Trophoblast cell (in vitro differentiated cells and primary cell): ENCODE measurements around the gene PPDPF.

Source experiments
- DNase-seq, 2 donors: peaks; one replicate each; pipeline ENCODE4 v3.0.0-alpha.2; 2016
- H2AFZ ChIP-seq: 2 replicates; pipeline ENCODE4 v1.6.1; 2013; ENCODE audit warnings: low read length, moderate library complexity, mild to moderate bottlenecking; ENCODE audit not compliant: insufficient read depth, poor library complexity
- H2AK5ac ChIP-seq: 2 replicates; pipeline ENCODE4 v1.6.1; 2013; ENCODE audit warnings: mild to moderate bottlenecking, low read length
- H2BK120ac ChIP-seq: 2 replicates; pipeline ENCODE4 v1.6.1; 2013; ENCODE audit warnings: low read length, mild to moderate bottlenecking, moderate library complexity; ENCODE audit not compliant: insufficient read depth, poor library complexity
- H2BK12ac ChIP-seq: 2 replicates; pipeline ENCODE4 v1.6.1; 2013; ENCODE audit warnings: mild to moderate bottlenecking, low read length, moderate library complexity
- H2BK5ac ChIP-seq: 2 replicates; pipeline ENCODE4 v1.6.1; 2013; ENCODE audit warnings: low read length, low read depth, moderate library complexity, mild to moderate bottlenecking; ENCODE audit not compliant: poor library complexity
- H3K14ac ChIP-seq: 2 replicates; pipeline ENCODE4 v1.6.1; 2013; ENCODE audit warnings: mild to moderate bottlenecking, low read length
- H3K18ac ChIP-seq: 2 replicates; pipeline ENCODE4 v1.6.1; 2013; ENCODE audit warnings: mild to moderate bottlenecking, low read length
- H3K23ac ChIP-seq: 2 replicates; pipeline ENCODE4 v1.6.1; 2013; ENCODE audit warnings: low read length
- H3K27ac ChIP-seq: 2 replicates; pipeline ENCODE4 v1.5.1; 2013; ENCODE audit warnings: low read depth, mild to moderate bottlenecking, inconsistent platforms, low read length, moderate library complexity
- H3K27me3 ChIP-seq: 2 replicates; pipeline ENCODE4 v1.6.1; 2013; ENCODE audit warnings: inconsistent platforms, mild to moderate bottlenecking, low read length, moderate library complexity; ENCODE audit not compliant: insufficient read depth
- H3K36me3 ChIP-seq, 2 experiments: 1 replicate in 1 of 2; 2 replicates in 1 of 2; pipeline ENCODE4 v1.6.1; 2013; ENCODE audit warnings: low read length in 2 of 2, mild to moderate bottlenecking in 2 of 2, moderate library complexity in 1 of 2; ENCODE audit not compliant: insufficient read depth in 2 of 2, control insufficient read depth in 1 of 2
- H3K4ac ChIP-seq: 2 replicates; pipeline ENCODE4 v1.6.1; 2013; ENCODE audit warnings: low read depth, mild to moderate bottlenecking, low read length, moderate library complexity
- H3K4me1 ChIP-seq, 2 experiments: 1 replicate in 1 of 2; 2 replicates in 1 of 2; pipeline ENCODE4 v1.6.1; 2013; ENCODE audit warnings: low read length in 2 of 2, mild to moderate bottlenecking in 2 of 2, moderate library complexity in 1 of 2; ENCODE audit not compliant: insufficient read depth in 2 of 2, control insufficient read depth in 1 of 2
- H3K4me2 ChIP-seq: 2 replicates; pipeline ENCODE4 v1.6.1; 2013; ENCODE audit warnings: inconsistent platforms, mild to moderate bottlenecking, low read length, moderate library complexity
- H3K4me3 ChIP-seq: 2 replicates; pipeline ENCODE4 v1.5.1; 2013; ENCODE audit warnings: mild to moderate bottlenecking, low read depth, low read length, inconsistent platforms
- H3K79me1 ChIP-seq: one replicate; pipeline ENCODE4 v1.6.1; 2013; ENCODE audit warnings: low read length
- H3K79me2 ChIP-seq: 2 replicates; pipeline ENCODE4 v1.6.1; 2013; ENCODE audit warnings: low read length, mild to moderate bottlenecking; ENCODE audit not compliant: control insufficient read depth, insufficient read depth, poor library complexity
- H3K9ac ChIP-seq: 2 replicates; pipeline ENCODE4 v1.6.1; 2013; ENCODE audit warnings: mild to moderate bottlenecking, low read length
- H3K9me3 ChIP-seq: 2 replicates; pipeline ENCODE4 v1.6.1; 2013; ENCODE audit warnings: low read depth, mild to moderate bottlenecking, control low read depth, inconsistent platforms, low read length; ENCODE audit not compliant: insufficient read depth
- H4K12ac ChIP-seq: 2 replicates; pipeline ENCODE4 v1.6.1; 2013; ENCODE audit warnings: low read depth, mild to moderate bottlenecking, low read length, moderate library complexity
- H4K8ac ChIP-seq: 2 replicates; pipeline ENCODE4 v1.6.1; 2013; ENCODE audit warnings: low read depth, mild to moderate bottlenecking, low read length, moderate library complexity
- H4K91ac ChIP-seq: one replicate; pipeline ENCODE4 v1.6.1; 2013; ENCODE audit warnings: low read depth, mild to moderate bottlenecking, low read length, moderate library complexity
- WGBS: extraction: QIAGEN DNeasy Blood & Tissue Kit; methylation state at CpG from one replicate; pipeline ENCODE4 v1.1.7; 2013; ENCODE audit warnings: missing lambda C conversion rate; ENCODE audit not compliant: insufficient read length, insufficient coverage; ENCODE audit errors: extremely low coverage; 5-methylcytosine and 5-hydroxymethylcytosine counted together

PPDPF gene

DNA sequence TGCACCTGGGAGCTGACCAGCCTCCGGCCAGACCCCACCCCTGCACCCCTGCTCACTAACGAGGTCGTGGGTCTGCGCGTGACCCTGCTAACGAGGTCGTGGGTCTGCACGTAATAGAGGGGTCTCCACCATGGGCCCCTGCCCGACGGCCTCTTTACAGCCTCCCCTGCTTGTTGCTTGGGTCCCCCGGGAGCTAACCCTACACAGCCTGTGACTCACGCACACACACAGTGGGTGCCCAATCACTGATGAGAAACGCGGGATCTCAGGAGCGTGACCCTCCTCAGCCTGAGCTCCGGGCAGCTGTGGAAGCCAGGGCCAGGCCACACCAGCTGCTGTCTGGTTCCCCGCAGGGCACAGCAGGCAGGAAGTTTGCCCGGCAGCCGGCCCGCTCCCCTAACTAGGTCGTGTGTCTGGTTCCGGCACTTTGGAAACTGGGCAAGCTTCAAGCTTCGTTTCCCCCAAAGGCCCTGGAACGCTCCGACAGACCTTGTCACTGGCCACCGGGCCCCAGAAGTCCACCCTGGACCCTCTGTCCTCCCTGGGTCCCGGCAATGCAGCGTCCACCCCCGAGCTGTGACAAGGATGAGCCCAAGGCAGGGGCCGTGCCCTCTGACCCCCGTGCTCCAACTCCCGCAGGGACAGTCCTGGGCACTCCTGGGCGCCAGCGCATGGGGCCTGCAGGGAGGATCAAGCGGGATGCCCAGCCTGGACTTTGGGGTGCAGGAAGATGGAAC, 15.8 kb downstream of the PPDPF start:
- Histone ChIP-seq H3K27me3 (no peaks in the 10 kb centered on the region), H2BK12ac (no peak overlapping the region), H3K36me3 (no peaks in the 10 kb centered on the region), H3K9ac (no peak overlapping the region), H3K4ac (no peak overlapping the region), H2BK120ac (no peak overlapping the region), H2AK5ac (no peak overlapping the region), H3K14ac (no peak overlapping the region), H3K23ac (no peak overlapping the region), H2BK5ac (no peak overlapping the region), H3K4me3 (no peak overlapping the region), H3K27ac (no peak overlapping the region), H2AFZ (no peak overlapping the region), H4K91ac (no peak overlapping the region), H3K4me2 (no peak overlapping the region), H4K12ac (no peak overlapping the region), H3K79me1 (no peaks in the 10 kb centered on the region), H4K8ac (no peak overlapping the region), H3K18ac (no peak overlapping the region), H3K4me1 (peaks cover 0 to 5% of the 10 kb centered on the region in 2 experiments), H3K79me2 (no peaks in the 10 kb centered on the region), H3K9me3 (peaks cover 2% of the 10 kb centered on the region)
- DNase-seq: no peak
- no CpG with 5 or more reads among the region's 35 CpGs for WGBS

DNA sequence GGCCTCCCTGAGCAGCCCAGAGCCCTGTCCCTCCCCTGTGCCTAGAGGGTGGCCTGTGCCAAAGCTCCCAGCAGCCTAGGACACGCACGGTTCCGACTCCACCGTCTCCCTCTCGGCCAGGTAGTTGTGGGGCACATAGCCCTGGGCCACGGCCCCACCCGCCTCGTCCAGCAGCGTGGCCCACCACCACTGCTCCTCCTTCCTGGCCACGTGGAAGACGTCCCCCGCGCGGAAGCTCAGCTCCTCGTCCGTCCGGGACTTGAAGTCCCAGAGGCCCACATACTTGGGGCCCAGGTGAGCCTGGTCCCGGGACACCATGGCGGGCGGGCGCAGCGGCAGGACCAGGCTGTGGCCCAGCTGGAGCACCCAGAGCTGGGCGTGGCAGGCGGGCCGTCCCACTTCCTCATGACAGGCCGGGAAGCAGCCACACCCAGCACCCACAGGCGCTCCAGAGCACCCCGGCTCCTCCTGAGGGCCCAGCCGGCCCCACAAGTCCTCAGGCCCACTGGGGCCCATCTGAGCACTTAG, 16.5 kb downstream of the PPDPF start, which contains the start of gene PTK6:
PTK6 (minus strand) TSS at position 380 of the 528 bp plus-strand sequence; CDS start at position 318, 62 bp downstream.
- Histone ChIP-seq H2BK5ac (no peak within 1 kb of the TSS), H3K36me3 (no peaks in the 10 kb centered on the region), H3K4me1 (peaks cover 0 to 5% of the 10 kb centered on the region in 2 experiments), H3K79me2 (no peaks in the 10 kb centered on the region), H3K18ac (no peak within 1 kb of the TSS), H2BK12ac (no peak within 1 kb of the TSS), H4K12ac (peak within 1 kb of the TSS; percentile 4), H3K9me3 (peaks cover 2% of the 10 kb centered on the region), H3K14ac (no peak within 1 kb of the TSS), H4K8ac (peak within 1 kb of the TSS; percentile 46), H3K23ac (no peak within 1 kb of the TSS), H3K9ac (no peak within 1 kb of the TSS), H3K27me3 (no peaks in the 10 kb centered on the region), H2AK5ac (no peak within 1 kb of the TSS), H2BK120ac (no peak within 1 kb of the TSS), H3K4me3 (no peak within 1 kb of the TSS), H3K4ac (no peak within 1 kb of the TSS), H3K79me1 (no peaks in the 10 kb centered on the region), H3K27ac (no peak within 1 kb of the TSS), H2AFZ (peak within 1 kb of the TSS; percentile 82), H3K4me2 (peak within 1 kb of the TSS; percentile 62), H4K91ac (peak within 1 kb of the TSS; percentile 16)
- no peak for DNase-seq
- WGBS: no CpG with 5 or more reads among the region's 29 CpGs

DNA sequence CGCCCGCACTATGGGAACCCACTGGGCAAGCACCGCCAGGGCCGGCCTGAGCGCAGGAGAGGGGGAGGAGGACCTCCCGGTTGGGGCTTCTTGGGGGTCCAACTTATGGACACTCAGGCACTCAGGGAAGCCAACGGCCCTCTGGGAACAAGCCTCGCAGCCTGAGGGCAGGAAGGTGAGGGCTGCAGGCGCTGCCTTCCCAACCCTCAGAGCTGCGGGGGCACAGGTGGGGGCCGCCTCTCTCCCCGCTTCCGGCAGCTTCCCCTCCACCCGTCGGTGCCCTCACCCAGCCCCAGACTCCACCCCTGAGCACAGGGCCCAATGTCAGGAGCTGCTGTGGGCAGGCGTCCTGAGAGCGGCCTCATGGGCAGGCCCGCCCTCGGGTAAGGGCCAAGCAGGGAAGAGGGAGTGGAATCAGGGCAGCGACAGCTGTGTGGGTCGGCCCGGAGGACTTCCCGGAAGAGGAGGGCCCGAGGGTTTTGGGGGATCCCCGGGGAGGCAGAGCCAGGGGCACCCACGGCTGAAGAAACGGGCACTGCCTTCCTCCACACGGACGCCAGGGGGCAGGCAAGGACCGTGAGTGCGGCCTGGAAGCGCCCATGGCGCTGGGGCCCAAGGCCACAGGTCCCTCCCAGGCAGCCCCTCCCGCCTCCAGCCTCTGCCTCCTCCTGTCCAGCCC, 17.1 kb downstream of the PPDPF start:
- Histone ChIP-seq H3K4me1 (peaks cover 0 to 5% of the 10 kb centered on the region in 2 experiments), H3K79me2 (no peaks in the 10 kb centered on the region), H3K27me3 (no peaks in the 10 kb centered on the region), H3K4me2 (peak overlapping the region; percentile 62), H2BK5ac (no peak overlapping the region), H2BK120ac (no peak overlapping the region), H2AFZ (peak overlapping the region; percentile 82), H3K36me3 (no peaks in the 10 kb centered on the region), H4K12ac (peak overlapping the region; percentile 4), H2BK12ac (no peak overlapping the region), H3K27ac (no peak overlapping the region), H3K4ac (no peak overlapping the region), H4K91ac (peak overlapping the region; percentile 16), H4K8ac (peak overlapping the region; percentile 46), H3K79me1 (no peaks in the 10 kb centered on the region), H3K9me3 (no peaks in the 10 kb centered on the region), H3K4me3 (no peak overlapping the region), H3K9ac (no peak overlapping the region), H3K23ac (no peak overlapping the region), H3K14ac (no peak overlapping the region), H2AK5ac (no peak overlapping the region), H3K18ac (no peak overlapping the region)
- no CpG with 5 or more reads among the region's 34 CpGs for WGBS
- DNase-seq: peak; percentile 74 to 87

DNA sequence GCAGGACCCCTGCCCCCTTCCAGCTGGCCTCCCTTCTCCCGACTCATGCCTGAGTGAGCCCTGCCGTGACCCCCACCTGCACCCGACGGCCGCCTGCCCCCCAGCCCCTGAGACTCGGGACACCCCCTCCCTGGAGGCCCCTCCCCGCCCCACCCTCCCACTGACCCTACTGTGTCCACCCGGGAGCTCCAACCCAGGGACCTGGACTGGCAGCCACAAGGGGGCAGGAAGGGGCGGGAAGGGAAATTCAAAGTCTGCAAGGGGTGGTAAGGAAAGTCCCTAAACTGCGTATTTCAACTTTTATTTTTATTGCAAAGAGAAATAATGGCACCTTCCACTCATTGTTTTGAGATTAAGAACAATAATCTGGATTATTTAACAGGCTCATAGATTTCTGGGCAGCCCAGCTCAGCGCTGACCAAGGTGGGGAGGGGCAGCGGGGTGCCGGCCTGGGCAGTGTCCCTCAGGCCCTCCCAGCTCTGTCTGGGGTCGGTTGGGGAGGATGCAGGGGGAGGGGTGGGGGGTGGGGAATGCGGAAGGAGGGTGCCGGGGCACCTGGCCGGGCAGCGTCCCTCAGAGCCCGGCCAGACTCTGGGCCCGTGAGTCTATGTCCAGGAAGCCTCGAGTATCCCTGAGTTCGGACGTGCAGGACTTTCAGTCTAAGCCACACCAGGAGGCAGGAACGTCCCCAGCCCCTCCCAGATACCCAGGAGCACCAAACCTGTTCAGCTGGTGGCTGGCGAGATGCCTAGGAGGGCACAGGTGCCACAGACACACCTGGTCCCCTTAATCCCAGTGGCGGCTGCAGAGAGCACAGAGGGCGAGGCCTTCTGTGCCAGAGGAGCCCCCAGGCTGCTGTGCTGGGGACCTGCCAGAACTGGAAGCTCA, 17.9 kb downstream of the PPDPF start:
- Histone ChIP-seq H3K79me2 (no peaks in the 10 kb centered on the region), H3K4me1 (peaks cover 0 to 5% of the 10 kb centered on the region in 2 experiments), H3K36me3 (no peaks in the 10 kb centered on the region), H3K27ac (no peak overlapping the region), H2BK120ac (no peak overlapping the region), H3K27me3 (no peaks in the 10 kb centered on the region), H3K18ac (no peak overlapping the region), H3K9ac (no peak overlapping the region), H3K4me2 (peak overlapping the region; percentile 62), H2BK5ac (no peak overlapping the region), H3K4ac (no peak overlapping the region), H4K8ac (peak overlapping the region; percentile 46), H3K4me3 (no peak overlapping the region), H2BK12ac (no peak overlapping the region), H3K9me3 (no peaks in the 10 kb centered on the region), H4K12ac (no peak overlapping the region), H3K79me1 (no peaks in the 10 kb centered on the region), H3K14ac (no peak overlapping the region), H3K23ac (no peak overlapping the region), H2AK5ac (no peak overlapping the region), H4K91ac (no peak overlapping the region), H2AFZ (peak overlapping the region; percentile 82)
- peak in 1 of 2 donors; percentile 39 for DNase-seq
- no CpG with 5 or more reads among the region's 27 CpGs for WGBS
